SK-N-SH (cell line): ENCODE data around the gene SYT7.

ENCODE experiments used
- CHD2 ChIP-seq: fragments of 150-350 bp; IDR thresholded peaks from 2 replicates; pipeline ENCODE4 v1.6.1; 2018; ENCODE audit warnings: low read length; ENCODE audit not compliant: partially characterized antibody
- EZH2phosphoT487 ChIP-seq: fragments of 200-600 bp; sonication (generic); IDR thresholded peaks from 2 replicates; pipeline ENCODE4 v1.6.1; 2017; ENCODE audit warnings: low read depth, mixed run types, mild to moderate bottlenecking, antibody characterized with exemption, moderate library complexity, borderline replicate concordance
- NFIC ChIP-seq: IDR thresholded peaks from 2 replicates; pipeline ENCODE4 v1.4.0; 2012; ENCODE audit warnings: borderline replicate concordance
- RFX5 ChIP-seq: IDR thresholded peaks from 2 replicates; pipeline ENCODE4 v1.6.1; 2012; ENCODE audit warnings: mild to moderate bottlenecking, improper control_type of control experiment, low read length
- TAF1 ChIP-seq: IDR thresholded peaks from 2 replicates; pipeline ENCODE4 v1.6.1; 2012; ENCODE audit warnings: low read depth, mild to moderate bottlenecking, low read length, moderate library complexity, borderline replicate concordance
- TEAD4 ChIP-seq: IDR thresholded peaks from 2 replicates; pipeline ENCODE4 v1.4.0; 2012; ENCODE audit warnings: mild to moderate bottlenecking, borderline replicate concordance; ENCODE audit not compliant: insufficient read depth
- TF ChIP-seq, protein P1 (sequence below): fragments of 200-600 bp; sonication (generic); IDR thresholded peaks from 2 replicates; pipeline ENCODE4 v1.6.1; 2017; ENCODE audit warnings: antibody characterized with exemption, mild to moderate bottlenecking, moderate library complexity
- TF ChIP-seq, protein P2 (sequence below): IDR thresholded peaks from 2 replicates; pipeline ENCODE4 v1.6.1; 2012; ENCODE audit warnings: mild to moderate bottlenecking, low read depth, low read length, moderate library complexity
- TF ChIP-seq, protein P3 (sequence below): IDR thresholded peaks from 2 replicates; pipeline ENCODE4 v1.4.0; 2012; ENCODE audit warnings: low read depth, borderline replicate concordance

DNA sequence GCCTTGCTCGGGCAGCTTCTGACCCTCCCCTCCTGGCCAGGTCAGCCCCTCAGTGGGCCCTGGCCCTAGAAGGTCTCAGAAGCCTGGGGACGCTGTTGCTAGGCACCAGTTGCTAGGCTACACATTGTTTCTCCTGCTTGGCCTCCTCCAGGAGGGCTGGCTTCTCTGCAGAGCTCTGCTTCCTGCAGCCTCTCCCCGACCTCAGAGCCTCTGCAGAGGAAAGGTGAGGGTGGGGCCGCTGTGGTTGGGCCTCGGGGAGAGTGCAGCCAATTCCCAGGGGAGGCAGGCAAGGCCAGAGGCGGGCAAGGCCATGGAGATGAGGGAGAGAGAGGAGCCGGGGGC, 99.9 kb downstream of the SYT7 start:
- TF ChIP-seq, protein P1, sequence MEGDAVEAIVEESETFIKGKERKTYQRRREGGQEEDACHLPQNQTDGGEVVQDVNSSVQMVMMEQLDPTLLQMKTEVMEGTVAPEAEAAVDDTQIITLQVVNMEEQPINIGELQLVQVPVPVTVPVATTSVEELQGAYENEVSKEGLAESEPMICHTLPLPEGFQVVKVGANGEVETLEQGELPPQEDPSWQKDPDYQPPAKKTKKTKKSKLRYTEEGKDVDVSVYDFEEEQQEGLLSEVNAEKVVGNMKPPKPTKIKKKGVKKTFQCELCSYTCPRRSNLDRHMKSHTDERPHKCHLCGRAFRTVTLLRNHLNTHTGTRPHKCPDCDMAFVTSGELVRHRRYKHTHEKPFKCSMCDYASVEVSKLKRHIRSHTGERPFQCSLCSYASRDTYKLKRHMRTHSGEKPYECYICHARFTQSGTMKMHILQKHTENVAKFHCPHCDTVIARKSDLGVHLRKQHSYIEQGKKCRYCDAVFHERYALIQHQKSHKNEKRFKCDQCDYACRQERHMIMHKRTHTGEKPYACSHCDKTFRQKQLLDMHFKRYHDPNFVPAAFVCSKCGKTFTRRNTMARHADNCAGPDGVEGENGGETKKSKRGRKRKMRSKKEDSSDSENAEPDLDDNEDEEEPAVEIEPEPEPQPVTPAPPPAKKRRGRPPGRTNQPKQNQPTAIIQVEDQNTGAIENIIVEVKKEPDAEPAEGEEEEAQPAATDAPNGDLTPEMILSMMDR = no peak
- no peak for TF ChIP-seq TAF1
- no peak for TF ChIP-seq RFX5
- TF ChIP-seq, protein P2, sequence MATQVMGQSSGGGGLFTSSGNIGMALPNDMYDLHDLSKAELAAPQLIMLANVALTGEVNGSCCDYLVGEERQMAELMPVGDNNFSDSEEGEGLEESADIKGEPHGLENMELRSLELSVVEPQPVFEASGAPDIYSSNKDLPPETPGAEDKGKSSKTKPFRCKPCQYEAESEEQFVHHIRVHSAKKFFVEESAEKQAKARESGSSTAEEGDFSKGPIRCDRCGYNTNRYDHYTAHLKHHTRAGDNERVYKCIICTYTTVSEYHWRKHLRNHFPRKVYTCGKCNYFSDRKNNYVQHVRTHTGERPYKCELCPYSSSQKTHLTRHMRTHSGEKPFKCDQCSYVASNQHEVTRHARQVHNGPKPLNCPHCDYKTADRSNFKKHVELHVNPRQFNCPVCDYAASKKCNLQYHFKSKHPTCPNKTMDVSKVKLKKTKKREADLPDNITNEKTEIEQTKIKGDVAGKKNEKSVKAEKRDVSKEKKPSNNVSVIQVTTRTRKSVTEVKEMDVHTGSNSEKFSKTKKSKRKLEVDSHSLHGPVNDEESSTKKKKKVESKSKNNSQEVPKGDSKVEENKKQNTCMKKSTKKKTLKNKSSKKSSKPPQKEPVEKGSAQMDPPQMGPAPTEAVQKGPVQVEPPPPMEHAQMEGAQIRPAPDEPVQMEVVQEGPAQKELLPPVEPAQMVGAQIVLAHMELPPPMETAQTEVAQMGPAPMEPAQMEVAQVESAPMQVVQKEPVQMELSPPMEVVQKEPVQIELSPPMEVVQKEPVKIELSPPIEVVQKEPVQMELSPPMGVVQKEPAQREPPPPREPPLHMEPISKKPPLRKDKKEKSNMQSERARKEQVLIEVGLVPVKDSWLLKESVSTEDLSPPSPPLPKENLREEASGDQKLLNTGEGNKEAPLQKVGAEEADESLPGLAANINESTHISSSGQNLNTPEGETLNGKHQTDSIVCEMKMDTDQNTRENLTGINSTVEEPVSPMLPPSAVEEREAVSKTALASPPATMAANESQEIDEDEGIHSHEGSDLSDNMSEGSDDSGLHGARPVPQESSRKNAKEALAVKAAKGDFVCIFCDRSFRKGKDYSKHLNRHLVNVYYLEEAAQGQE = no peak
- no peak for TF ChIP-seq CHD2
- TF ChIP-seq NFIC = no peak
- no peak for TF ChIP-seq TEAD4
- TF ChIP-seq EZH2phosphoT487 = no peak
- TF ChIP-seq, protein P3, sequence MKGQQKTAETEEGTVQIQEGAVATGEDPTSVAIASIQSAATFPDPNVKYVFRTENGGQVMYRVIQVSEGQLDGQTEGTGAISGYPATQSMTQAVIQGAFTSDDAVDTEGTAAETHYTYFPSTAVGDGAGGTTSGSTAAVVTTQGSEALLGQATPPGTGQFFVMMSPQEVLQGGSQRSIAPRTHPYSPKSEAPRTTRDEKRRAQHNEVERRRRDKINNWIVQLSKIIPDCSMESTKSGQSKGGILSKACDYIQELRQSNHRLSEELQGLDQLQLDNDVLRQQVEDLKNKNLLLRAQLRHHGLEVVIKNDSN = no peak
